Psoas muscle (tissue), 8 donors: ENCODE measurements around the gene DTWD2. TPM values are rescaled to one million over a fixed set of nuclear protein-coding genes. Genes with fewer than 3 reads are reported as not detected.
A peak's percentile ranks its signal among the peaks of the same experiment; 100 is the strongest.

Experiments used
- ATAC-seq, 4 donors: fragments of 200-7000 bp; cut with Tn5 transposase; one replicate each; pipeline ENCODE4 v1.9.1; 2020; ENCODE audit warnings: moderate library complexity in 3 of 4, mild to moderate bottlenecking in 2 of 4
- DNase-seq, 2 donors: peaks; one replicate each; pipeline ENCODE4 v3.0.0-alpha.2; 2020
- H3K27ac ChIP-seq: fragments of 200-600 bp; one replicate; pipeline ENCODE4 v1.8.0; 2022
- H3K27me3 ChIP-seq, 3 donors: fragments of 200-600 bp in 1 of 3; one replicate each; pipeline versions ENCODE4 v1.6.1 to v1.8.0; 2013 to 2022; ENCODE audit warnings: low read length in 2 of 3, mild to moderate bottlenecking in 2 of 3, moderate library complexity in 1 of 3; ENCODE audit not compliant: insufficient read depth in 3 of 3
- H3K36me3 ChIP-seq, 2 donors: fragments of 200-600 bp in 1 of 2; one replicate each; pipeline versions ENCODE4 v1.6.1 to v1.8.0; 2013 to 2022; ENCODE audit warnings: low read depth in 1 of 2, mild to moderate bottlenecking in 1 of 2, moderate library complexity in 1 of 2; ENCODE audit not compliant: insufficient read depth in 1 of 2
- H3K4me1 ChIP-seq: fragments of 200-600 bp; one replicate; pipeline ENCODE4 v1.8.0; 2022
- H3K4me3 ChIP-seq: fragments of 200-600 bp; one replicate; pipeline ENCODE4 v1.8.0; 2022; ENCODE audit warnings: mild to moderate bottlenecking
- H3K9me3 ChIP-seq: fragments of 200-600 bp; one replicate; pipeline ENCODE4 v1.8.0; 2022
- CTCF ChIP-seq: fragments of 200-600 bp; IDR thresholded peaks from one replicate; pipeline ENCODE4 v1.8.0; 2022; ENCODE audit warnings: antibody characterized with exemption
- WGBS, 3 donors: extraction: QIAGEN DNeasy Blood & Tissue Kit; methylation state at CpG; one replicate each; pipeline versions ENCODE4 v1.1.6 to v1.1.7; 2013; 5-methylcytosine and 5-hydroxymethylcytosine counted together
- intact Hi-C, 2 donors: fragments of 100-400 bp; cut with DNase I; formaldehyde crosslinking; loops; one replicate each; pipeline versions ENCODE4 v1.11.0 to v1.14.2; 2022
- polyA plus RNA-seq, 3 donors: library from polyadenylated mRNA; stranded (reverse); fragments of 200-250 nt; gene quantifications; one replicate each; pipeline ENCODE4 v1.2.3, GENCODE V29; 2013
- total RNA-seq, 4 donors: library from RNA; stranded (reverse); fragmentation: NEBNext Ultra II Directional in 2 of 4; extraction: Animal tissue kit (Norgen Biotek cat#: 25700) in 2 of 4; gene quantifications; one replicate each; pipeline versions ENCODE4 v1.2.1 to v1.2.4, GENCODE V29; 2021 to 2023
- donor health status: healthy with polysubstance abuse.
- donor health status: DM: no; HTN: no; CAD: no; lungs with moderate emphysema.
- donor health status: Bipolar disorder and iron deficiency.
- donor health status: healthy.
- donor health status: DM: yes; HTN: yes; CAD: no.
- donor health status: DM: no; HTN: no; CAD: no.
- donor health status: DM: no; HTN: no; CAD: no.
- donor health status: DM: yes; HTN: yes; CAD: no.

DTWD2 gene
- total and polyA plus RNA-seq, 7 donors: 1.4 to 9.3 (median 5.5) TPM

- Histone ChIP-seq H3K9me3 (peaks cover 39% of the 10 kb centered on the region), H3K27ac (no peak overlapping the region), H3K4me3 (no peak overlapping the region), H3K4me1 (no peaks in the 10 kb centered on the region), H3K36me3 (no peaks in the 10 kb centered on the region), H3K27me3 (no peaks in the 10 kb centered on the region)
- intact Hi-C loops: no loop called here
- DNase-seq: no peak
- no peak for ATAC-seq
- TF ChIP-seq CTCF: no peak
These were observed 113.2 kb downstream of the DTWD2 start for GRCh38 chr5:118875131-118875530.

- intact Hi-C loops: no loop called here
- no peak overlapping the region for H3K27ac ChIP-seq
- H3K4me3 ChIP-seq: no peak overlapping the region
- no peaks in the 10 kb centered on the region for H3K27me3 ChIP-seq
- no peak for TF ChIP-seq CTCF
- 92 to 96% (median 93%) methylated on average over 6 of the region's 6 CpGs for WGBS, 3 donors
- no peaks in the 10 kb centered on the region for H3K36me3 ChIP-seq
- DNase-seq (peak in 1 of 2 donors; percentile 31), ATAC-seq (no peak)
- no peaks in the 10 kb centered on the region for H3K4me1 ChIP-seq
- peaks cover 35% of the 10 kb centered on the region for H3K9me3 ChIP-seq
These were observed 114.9 kb downstream of the DTWD2 start for GRCh38 chr5:118873417-118873816.

GRCh38 chr5:118863345-118863744, 125.0 kb downstream of the DTWD2 start:
- no peaks in the 10 kb centered on the region for H3K36me3 ChIP-seq
- no peak for TF ChIP-seq CTCF
- H3K9me3 ChIP-seq: no peaks in the 10 kb centered on the region
- no peaks in the 10 kb centered on the region for H3K27me3 ChIP-seq
- no peak overlapping the region for H3K27ac ChIP-seq
- intact Hi-C loops: no loop called here
- H3K4me1 ChIP-seq: no peaks in the 10 kb centered on the region
- ATAC-seq (no peak), DNase-seq (no peak)
- no peak overlapping the region for H3K4me3 ChIP-seq

- Histone ChIP-seq H3K36me3 (no peaks in the 10 kb centered on the region), H3K4me3 (no peak overlapping the region), H3K4me1 (no peaks in the 10 kb centered on the region), H3K27ac (no peak overlapping the region), H3K9me3 (no peaks in the 10 kb centered on the region), H3K27me3 (no peaks in the 10 kb centered on the region)
- DNase-seq (no peak), ATAC-seq (no peak)
- TF ChIP-seq CTCF: no peak
- intact Hi-C loops: no loop called here
These were observed 125.8 kb downstream of the DTWD2 start for GRCh38 chr5:118862596-118862995.

- intact Hi-C loops: no loop called here
- 85% methylated on average over 3 of the region's 3 CpGs for WGBS, 3 donors
These were observed 130.6 kb downstream of the DTWD2 start for GRCh38 chr5:118857700-118858099.

More at GRCh38 chr5:118857700-118858099, 130.6 kb downstream of the DTWD2 start:
- H3K9me3 ChIP-seq: peaks cover 3% of the 10 kb centered on the region
- no peaks in the 10 kb centered on the region for H3K27me3 ChIP-seq
- no peaks in the 10 kb centered on the region for H3K4me1 ChIP-seq
- no peaks in the 10 kb centered on the region for H3K36me3 ChIP-seq
- H3K4me3 ChIP-seq: no peak overlapping the region
- ATAC-seq (no peak), DNase-seq (no peak)
- no peak overlapping the region for H3K27ac ChIP-seq
- no peak for TF ChIP-seq CTCF
